IMR-90 (cell line): ENCODE results near the gene VSIR. TPM values are rescaled to one million over a fixed set of nuclear protein-coding genes. Genes with fewer than 3 reads are reported as not detected.

Source experiments
- ATAC-seq: fragments of 200-7000 bp; cut with Tn5 transposase; 2 replicates; pipeline ENCODE4 v1.9.1; 2020; ENCODE audit warnings: low read depth, mild to moderate bottlenecking, moderate library complexity
- BruUV-seq: library from RNA; stranded (reverse); fragments of 400-500 nt; replicated peaks from 2 replicates; lab custom pipeline; 2021; lab: Mats Ljungman, UMichigan
- CTCF ChIA-PET: fragments of 300-600 bp; formaldehyde crosslinking; extraction: SDS; loops from one replicate; lab custom pipeline; 2021; ENCODE audit warnings: antibody characterized with exemption; lab: Yijun Ruan, JAX
- POLR2A ChIA-PET: fragments of 300-600 bp; sonication (Branson Sonifier 250); formaldehyde crosslinking; loops from one replicate; lab custom pipeline; 2022; ENCODE audit warnings: antibody characterized with exemption; ENCODE audit not compliant: unreplicated experiment; lab: Charles Lee
- DNase-seq: peaks from one replicate; pipeline ENCODE4 v3.0.0; 2013
- H2AFZ ChIP-seq: replicated peaks from 2 replicates; pipeline ENCODE3; 2013; ENCODE audit warnings: low read length, mild to moderate bottlenecking; ENCODE audit not compliant: poor library complexity
- H2AK5ac ChIP-seq: 2 replicates; pipeline ENCODE4 v1.6.1; 2013; ENCODE audit warnings: low read depth, low read length, inconsistent platforms
- H2AK9ac ChIP-seq: replicated peaks from 2 replicates; pipeline ENCODE3; 2013; ENCODE audit warnings: mild to moderate bottlenecking, low read depth, low read length, moderate library complexity; ENCODE audit not compliant: poor library complexity
- H2BK120ac ChIP-seq: 2 replicates; pipeline ENCODE4 v1.6.1; 2013; ENCODE audit warnings: low read depth, low read length, inconsistent platforms
- H2BK15ac ChIP-seq: 3 replicates; pipeline ENCODE4 v1.6.1; 2013; ENCODE audit warnings: low read depth, low read length, inconsistent platforms
- H2BK20ac ChIP-seq: 2 replicates; pipeline ENCODE4 v1.6.1; 2013; ENCODE audit warnings: low read depth, mild to moderate bottlenecking, inconsistent platforms, low read length, moderate library complexity
- H2BK5ac ChIP-seq: 2 replicates; pipeline ENCODE4 v1.6.1; 2013; ENCODE audit warnings: mild to moderate bottlenecking, low read depth, low read length, inconsistent platforms; ENCODE audit not compliant: poor library complexity, severe bottlenecking
- H3K14ac ChIP-seq: replicated peaks from 2 replicates; pipeline ENCODE4 v1.6.1; 2013; ENCODE audit warnings: low read depth, low read length, inconsistent platforms
- H3K18ac ChIP-seq: 2 replicates; pipeline ENCODE4 v1.6.1; 2013; ENCODE audit warnings: low read depth, low read length, control low read depth
- H3K23ac ChIP-seq: 2 replicates; pipeline ENCODE4 v1.6.1; 2013; ENCODE audit warnings: low read depth, low read length, inconsistent platforms
- H3K27ac ChIP-seq: 2 replicates; pipeline ENCODE4 v1.5.1; 2013; ENCODE audit warnings: mild to moderate bottlenecking, control low read depth, low read length; ENCODE audit not compliant: insufficient read depth
- H3K27me3 ChIP-seq: 2 replicates; pipeline ENCODE4 v1.6.1; 2013; ENCODE audit warnings: low read length; ENCODE audit not compliant: control insufficient read depth, insufficient read depth
- H3K36me3 ChIP-seq: 2 replicates; pipeline ENCODE4 v1.6.1; 2013; ENCODE audit warnings: low read length, mixed read lengths; ENCODE audit not compliant: control insufficient read depth, insufficient read depth
- H3K4ac ChIP-seq: 2 replicates; pipeline ENCODE4 v1.6.1; 2013; ENCODE audit warnings: low read depth, low read length, inconsistent platforms
- H3K4me1 ChIP-seq: 2 replicates; pipeline ENCODE4 v1.6.1; 2013; ENCODE audit warnings: low read length, mixed read lengths; ENCODE audit not compliant: control insufficient read depth, insufficient read depth
- H3K4me2 ChIP-seq: 2 replicates; pipeline ENCODE4 v1.6.1; 2013; ENCODE audit warnings: low read depth, mild to moderate bottlenecking, control low read depth, low read length, moderate library complexity
- H3K4me3 ChIP-seq: 2 replicates; pipeline ENCODE4 v1.5.1; 2013; ENCODE audit warnings: low read depth, mild to moderate bottlenecking, control low read depth, low read length, moderate library complexity; ENCODE audit not compliant: insufficient read depth
- H3K56ac ChIP-seq: 2 replicates; pipeline ENCODE4 v1.6.1; 2013; ENCODE audit warnings: low read length, inconsistent platforms; ENCODE audit not compliant: insufficient read depth; ENCODE audit errors: extremely low read depth
- H3K79me1 ChIP-seq, 2 experiments: 2 replicates each; pipeline ENCODE4 v1.6.1; 2013; ENCODE audit warnings: low read length in 2 of 2, inconsistent platforms in 1 of 2, low read depth in 1 of 2
- H3K9ac ChIP-seq: 2 replicates; pipeline ENCODE4 v1.6.1; 2013; ENCODE audit warnings: low read depth, low read length, control low read depth
- H3K9me1 ChIP-seq: 2 replicates; pipeline ENCODE4 v1.6.1; 2013; ENCODE audit warnings: low read length, inconsistent platforms; ENCODE audit not compliant: insufficient read depth
- H3K9me3 ChIP-seq: 2 replicates; pipeline ENCODE4 v1.6.1; 2013; ENCODE audit warnings: low read length; ENCODE audit not compliant: control insufficient read depth, insufficient read depth
- H4K20me1 ChIP-seq: 2 replicates; pipeline ENCODE4 v1.6.1; 2013; ENCODE audit warnings: low read length, inconsistent platforms; ENCODE audit not compliant: insufficient read depth
- H4K5ac ChIP-seq: 2 replicates; pipeline ENCODE4 v1.6.1; 2013; ENCODE audit warnings: mild to moderate bottlenecking, low read depth, low read length, control low read depth
- H4K8ac ChIP-seq, 2 experiments: 2 replicates each; pipeline ENCODE4 v1.6.1; 2013; ENCODE audit warnings: low read depth in 2 of 2, low read length in 2 of 2, control low read depth in 1 of 2, inconsistent platforms in 1 of 2
- H4K91ac ChIP-seq: 2 replicates; pipeline ENCODE4 v1.6.1; 2013; ENCODE audit warnings: low read depth, low read length, inconsistent platforms; ENCODE audit not compliant: insufficient read depth
- BHLHE40 ChIP-seq: fragments of 150-350 bp; IDR thresholded peaks from 2 replicates; pipeline ENCODE4 v1.6.1; 2016; ENCODE audit warnings: mild to moderate bottlenecking, low read depth, low read length
- CEBPB ChIP-seq: IDR thresholded peaks from 2 replicates; pipeline ENCODE4 v1.6.1; 2012; ENCODE audit warnings: low read depth, low read length, improper control_type of control experiment
- CHD1 ChIP-seq: IDR thresholded peaks from 2 replicates; pipeline ENCODE4 v1.6.1; 2012; ENCODE audit warnings: low read depth, low read length, improper control_type of control experiment
- ELK1 ChIP-seq: fragments of 150-350 bp; IDR thresholded peaks from 2 replicates; pipeline ENCODE4 v1.6.1; 2016; ENCODE audit warnings: low read depth, mild to moderate bottlenecking, low read length, moderate library complexity, borderline replicate concordance
- FOS ChIP-seq: fragments of 150-350 bp; IDR thresholded peaks from 2 replicates; pipeline ENCODE4 v1.6.1; 2016; ENCODE audit warnings: low read depth, low read length
- MAFK ChIP-seq: IDR thresholded peaks from 2 replicates; pipeline ENCODE4 v1.6.1; 2012; ENCODE audit warnings: low read depth, low read length, improper control_type of control experiment
- MAZ ChIP-seq: IDR thresholded peaks from 2 replicates; pipeline ENCODE4 v1.6.1; 2012; ENCODE audit warnings: low read depth, mild to moderate bottlenecking, low read length, improper control_type of control experiment, moderate library complexity, borderline replicate concordance
- MXI1 ChIP-seq: IDR thresholded peaks from 2 replicates; pipeline ENCODE4 v1.6.1; 2012; ENCODE audit warnings: low read depth, mild to moderate bottlenecking, low read length, moderate library complexity, borderline replicate concordance
- NFE2L2 ChIP-seq: fragments of 150-350 bp; IDR thresholded peaks from 2 replicates; pipeline ENCODE4 v1.6.1; 2016; ENCODE audit warnings: low read depth, mild to moderate bottlenecking, low read length
- POLR2A ChIP-seq: IDR thresholded peaks from 2 replicates; pipeline ENCODE4 v1.6.1; 2012; ENCODE audit warnings: mild to moderate bottlenecking, low read depth, low read length
- RAD21 ChIP-seq: IDR thresholded peaks from 2 replicates; pipeline ENCODE4 v1.6.1; 2012; ENCODE audit warnings: low read length, improper control_type of control experiment
- RCOR1 ChIP-seq: IDR thresholded peaks from 2 replicates; pipeline ENCODE4 v1.6.1; 2012; ENCODE audit warnings: mild to moderate bottlenecking, low read length, improper control_type of control experiment; ENCODE audit not compliant: insufficient replicate concordance
- RFX5 ChIP-seq: IDR thresholded peaks from 2 replicates; pipeline ENCODE4 v1.8.0; 2012; ENCODE audit warnings: low read depth, mild to moderate bottlenecking, low read length, moderate library complexity
- SMC3 ChIP-seq: fragments of 150-350 bp; IDR thresholded peaks from 2 replicates; pipeline ENCODE4 v1.6.1; 2016; ENCODE audit warnings: low read depth, mild to moderate bottlenecking, antibody characterized with exemption, low read length, moderate library complexity
- WGBS, 2 experiments: methylation state at CpG; one replicate each; pipeline versions ENCODE4 v1.1.5 to v1.1.7; 2013; ENCODE audit warnings: missing lambda C conversion rate in 2 of 2; ENCODE audit not compliant: insufficient read length in 1 of 2; ENCODE audit errors: extremely low coverage in 2 of 2; 5-methylcytosine and 5-hydroxymethylcytosine counted together
- dilution Hi-C: fragments of 300-500 bp; cut with HindIII; formaldehyde crosslinking; loops from one replicate; pipeline ENCODE4 v1.14.3; 2018; ENCODE audit warnings: low sequenced_read_pairs; ENCODE audit not compliant: unreplicated experiment
- in situ Hi-C: fragments of 300-500 bp; cut with MboI; formaldehyde crosslinking; loops from 3 replicates; pipeline ENCODE4 v1.14.3; 2019; ENCODE audit warnings: low sequenced_read_pairs, inconsistent platforms, mixed read lengths
- intact Hi-C: fragments of 100-400 bp; cut with micrococcal nuclease; formaldehyde crosslinking; loops from 2 replicates; pipeline ENCODE4 v1.10.0; 2022
- polyA plus RNA-seq, 3 experiments: library from polyadenylated mRNA; depleted of rRNA; stranded (reverse); fragments of >200 nt; gene quantifications; 2 replicates each; pipeline ENCODE4 v1.2.3, GENCODE V29; 2012; ENCODE audit warnings: low replicate concordance in 1 of 3
- total RNA-seq: library from RNA; depleted of rRNA; stranded (reverse); fragments of >200 nt; gene quantifications from 2 replicates; pipeline ENCODE4 v1.2.3, GENCODE V29; 2012
- TF ChIP-seq, protein P1 (sequence below): fragments of 150-350 bp; IDR thresholded peaks from 2 replicates; pipeline ENCODE4 v1.6.1; 2017; ENCODE audit warnings: mild to moderate bottlenecking, antibody characterized with exemption, low read length, low read depth
- TF ChIP-seq, protein P2 (sequence below): conservative IDR thresholded peaks from 2 replicates; pipeline ENCODE4 v1.5.1; 2012; ENCODE audit warnings: mild to moderate bottlenecking, low read depth, low read length, improper control_type of control experiment

VSIR gene
- total and polyA plus RNA-seq, 2 of the 4 experiments (the other 2 are of a cell fraction) = 5.0 to 23.8 TPM

DNA sequence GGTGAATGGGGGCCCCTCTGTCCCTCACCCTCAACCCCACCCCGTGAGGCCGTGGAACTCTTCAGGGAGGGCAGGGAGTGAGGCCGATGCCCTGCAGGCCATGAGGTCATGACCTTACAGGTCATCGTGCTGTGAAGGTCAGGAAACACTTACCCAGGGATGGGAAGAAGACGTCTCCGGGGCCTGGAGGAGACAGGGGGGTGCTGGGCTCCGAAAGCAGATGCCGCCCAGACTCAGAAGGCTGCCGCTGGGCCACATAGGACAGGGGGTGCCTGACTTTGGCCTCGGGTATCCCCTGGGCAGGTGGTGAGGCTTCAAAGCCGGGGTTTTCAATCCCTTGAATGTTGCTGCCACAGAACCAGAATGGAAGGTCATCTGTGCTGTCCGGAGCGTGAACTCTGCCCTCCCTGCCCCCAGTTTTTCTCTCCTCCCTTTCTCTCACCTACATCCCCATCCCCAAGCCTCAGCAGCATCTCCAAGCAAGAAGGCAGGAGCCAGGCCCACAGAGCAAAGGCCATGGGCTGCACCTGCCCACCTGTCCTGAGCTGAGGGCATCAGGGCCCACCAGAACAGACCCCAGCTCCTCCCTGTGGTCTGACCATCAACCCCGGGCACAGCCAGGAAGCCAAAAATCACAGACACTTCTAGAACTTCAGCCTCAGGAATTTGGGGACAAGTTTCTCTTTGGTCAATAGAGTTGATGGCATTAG is 21.6 kb downstream of the VSIR start:
- no peaks in the 10 kb centered on the region for H4K20me1 ChIP-seq
- no peak overlapping the region for H3K14ac ChIP-seq
- no peak overlapping the region for H2AFZ ChIP-seq
- 80% methylated on average over 5 of the region's 14 CpGs; no CpG with 5 or more reads in 1 of the 2 experiments for WGBS, 2 experiments
- H2BK20ac ChIP-seq = no peak overlapping the region
- H3K27me3 ChIP-seq = peaks cover 5% of the 10 kb centered on the region
- ChIA-PET CTCF (no interaction called here), POLR2A (no interaction called here)
- no peak overlapping the region for H3K23ac ChIP-seq
- H4K5ac ChIP-seq = no peak overlapping the region
- no TSS peak for BruUV-seq
- H2AK9ac ChIP-seq = no peak overlapping the region
- peaks cover 7% of the 10 kb centered on the region; the same call in 1 of the 2 replicates for H3K4me1 ChIP-seq
- H3K9me3 ChIP-seq = no peaks in the 10 kb centered on the region
- dilution Hi-C loops (no loop called here), in situ Hi-C loops (no loop called here), intact Hi-C loops (no loop called here)
- no peak overlapping the region for H3K9ac ChIP-seq
- no peaks in the 10 kb centered on the region for H3K79me1 ChIP-seq
- H4K8ac ChIP-seq = no peak overlapping the region
- no peak overlapping the region for H3K56ac ChIP-seq
- H2BK5ac ChIP-seq = no peak overlapping the region
- no peak overlapping the region for H3K18ac ChIP-seq
- no peak overlapping the region for H2AK5ac ChIP-seq
- 0 out of 2 replicates have a peak, but pooled peaks cover 5% of the 10 kb centered on the region for H3K9me1 ChIP-seq
- H2BK15ac ChIP-seq = no peak overlapping the region
- DNase-seq (no peak), ATAC-seq (no peak)
- H3K4ac ChIP-seq = no peak overlapping the region
- H3K4me3 ChIP-seq = no peak overlapping the region
- no peak overlapping the region for H3K4me2 ChIP-seq
- no peak for TF ChIP-seq NFE2L2
- no peak for TF ChIP-seq CHD1
- no peak for TF ChIP-seq CEBPB
- TF ChIP-seq, protein P1, sequence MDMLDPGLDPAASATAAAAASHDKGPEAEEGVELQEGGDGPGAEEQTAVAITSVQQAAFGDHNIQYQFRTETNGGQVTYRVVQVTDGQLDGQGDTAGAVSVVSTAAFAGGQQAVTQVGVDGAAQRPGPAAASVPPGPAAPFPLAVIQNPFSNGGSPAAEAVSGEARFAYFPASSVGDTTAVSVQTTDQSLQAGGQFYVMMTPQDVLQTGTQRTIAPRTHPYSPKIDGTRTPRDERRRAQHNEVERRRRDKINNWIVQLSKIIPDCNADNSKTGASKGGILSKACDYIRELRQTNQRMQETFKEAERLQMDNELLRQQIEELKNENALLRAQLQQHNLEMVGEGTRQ = no peak
- TF ChIP-seq MAZ = no peak
- TF ChIP-seq BHLHE40 = no peak
- TF ChIP-seq RFX5 = no peak
- no peak for TF ChIP-seq MXI1
- TF ChIP-seq RAD21 = no peak
- no peak for TF ChIP-seq RCOR1
- TF ChIP-seq ELK1 = no peak
- no peak for TF ChIP-seq FOS
- TF ChIP-seq, protein P2, sequence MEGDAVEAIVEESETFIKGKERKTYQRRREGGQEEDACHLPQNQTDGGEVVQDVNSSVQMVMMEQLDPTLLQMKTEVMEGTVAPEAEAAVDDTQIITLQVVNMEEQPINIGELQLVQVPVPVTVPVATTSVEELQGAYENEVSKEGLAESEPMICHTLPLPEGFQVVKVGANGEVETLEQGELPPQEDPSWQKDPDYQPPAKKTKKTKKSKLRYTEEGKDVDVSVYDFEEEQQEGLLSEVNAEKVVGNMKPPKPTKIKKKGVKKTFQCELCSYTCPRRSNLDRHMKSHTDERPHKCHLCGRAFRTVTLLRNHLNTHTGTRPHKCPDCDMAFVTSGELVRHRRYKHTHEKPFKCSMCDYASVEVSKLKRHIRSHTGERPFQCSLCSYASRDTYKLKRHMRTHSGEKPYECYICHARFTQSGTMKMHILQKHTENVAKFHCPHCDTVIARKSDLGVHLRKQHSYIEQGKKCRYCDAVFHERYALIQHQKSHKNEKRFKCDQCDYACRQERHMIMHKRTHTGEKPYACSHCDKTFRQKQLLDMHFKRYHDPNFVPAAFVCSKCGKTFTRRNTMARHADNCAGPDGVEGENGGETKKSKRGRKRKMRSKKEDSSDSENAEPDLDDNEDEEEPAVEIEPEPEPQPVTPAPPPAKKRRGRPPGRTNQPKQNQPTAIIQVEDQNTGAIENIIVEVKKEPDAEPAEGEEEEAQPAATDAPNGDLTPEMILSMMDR = no peak
- no peak for TF ChIP-seq MAFK
- no peak for TF ChIP-seq SMC3
- TF ChIP-seq POLR2A = no peak
- no peak overlapping the region for H2BK120ac ChIP-seq
- no peak overlapping the region for H4K91ac ChIP-seq
- H3K36me3 ChIP-seq = peaks cover 10% of the 10 kb centered on the region; the same call in 1 of the 2 replicates
- no peak overlapping the region for H3K27ac ChIP-seq
